A549 (cell line): ENCODE results near the gene ARHGAP12. TPM values are rescaled to one million over a fixed set of nuclear protein-coding genes. Genes with fewer than 3 reads are reported as not detected.

Experiments
- ATAC-seq, 2 experiments: fragments of 200-7000 bp in 1 of 2; fragments of >200 bp in 1 of 2; cut with Nextera tagmentation in 1 of 2; cut with Tn5 transposase in 1 of 2; 3 replicates each; pipeline versions ENCODE4 v1.8.0 to v1.9.1; 2018 to 2020; ENCODE audit warnings: mild to moderate bottlenecking in 1 of 2, moderate library complexity in 1 of 2
- CTCF ChIA-PET: fragments of 300-600 bp; sonication (Branson Sonifier 250); formaldehyde crosslinking; extraction: SDS; loops from one replicate; lab custom pipeline; 2021; ENCODE audit warnings: antibody characterized with exemption, inconsistent platforms; lab: Yijun Ruan, JAX
- POLR2A ChIA-PET: fragments of 350-600 bp; formaldehyde crosslinking; extraction: SDS; loops from one replicate; lab custom pipeline; 2021; ENCODE audit warnings: antibody characterized with exemption, inconsistent platforms; lab: Yijun Ruan, JAX
- DNase-seq, 2 experiments: peaks; one replicate each; pipeline versions ENCODE4 v3.0.0 to v3.0.0-alpha.2; 2011 to 2016; ENCODE audit warnings: low read depth in 1 of 2, low spot score in 1 of 2
- FAIRE-seq: peaks from 2 replicates; lab custom pipeline; 2011; peaks lifted over from hg19 to GRCh38; lab: Jason Lieb, UNC
- H3K27ac ChIP-seq, 2 experiments: fragments of >200 bp; sonication (Bioruptor Twin); formaldehyde crosslinking; 3 replicates each; pipeline ENCODE4 v1.5.1; 2016 to 2017
- H3K4me1 ChIP-seq: fragments of >200 bp; sonication (Bioruptor Twin); formaldehyde crosslinking; 3 replicates; pipeline ENCODE4 v1.6.1; 2016
- H3K4me2 ChIP-seq: fragments of >200 bp; sonication (Bioruptor Twin); formaldehyde crosslinking; 3 replicates; pipeline ENCODE4 v1.6.1; 2016
- H3K4me3 ChIP-seq: fragments of >200 bp; sonication (Bioruptor Twin); formaldehyde crosslinking; 3 replicates; pipeline ENCODE4 v1.5.1; 2016
- H3K9me3 ChIP-seq: fragments of >200 bp; sonication (Bioruptor Twin); formaldehyde crosslinking; 3 replicates; pipeline ENCODE4 v1.6.1; 2016
- BHLHE40 ChIP-seq: IDR thresholded peaks from 2 replicates; pipeline ENCODE4 v1.6.1; 2012; ENCODE audit warnings: low read depth, low read length, inconsistent platforms
- CEBPB ChIP-seq, 2 experiments: fragments of >200 bp in 1 of 2; sonication (Bioruptor Twin) in 1 of 2; formaldehyde crosslinking in 1 of 2; IDR thresholded peaks; 2 replicates each; pipeline ENCODE4 v1.6.1; 2012 to 2016
- CHD2 ChIP-seq: fragments of 150-350 bp; IDR thresholded peaks from 2 replicates; pipeline ENCODE4 v1.6.1; 2014; ENCODE audit warnings: low read length; ENCODE audit not compliant: partially characterized antibody
- CTCF ChIP-seq: fragments of >200 bp; sonication (Bioruptor Twin); formaldehyde crosslinking; IDR thresholded peaks from 3 replicates; pipeline ENCODE4 v1.5.1; 2016
- ELK1 ChIP-seq: fragments of 150-350 bp; IDR thresholded peaks from 2 replicates; pipeline ENCODE4 v1.6.1; 2014; ENCODE audit warnings: low read depth, mild to moderate bottlenecking, low read length
- EP300 ChIP-seq, 2 experiments: fragments of >200 bp; sonication (Bioruptor Twin); formaldehyde crosslinking; IDR thresholded peaks; 2 replicates in 1 of 2; 3 replicates in 1 of 2; pipeline ENCODE4 v1.6.1; 2016 to 2017
- FOSL2 ChIP-seq, 2 experiments: fragments of 450-650 bp in 1 of 2; fragments of >200 bp in 1 of 2; sonication (Bioruptor Twin) in 1 of 2; formaldehyde crosslinking; IDR thresholded peaks; 2 replicates each; pipeline versions ENCODE4 v1.5.0 to v1.6.1; 2016 to 2020; ENCODE audit warnings: mild to moderate bottlenecking in 1 of 2, moderate library complexity in 1 of 2
- GATA3 ChIP-seq: IDR thresholded peaks from 2 replicates; pipeline ENCODE4 v1.6.1; 2012; ENCODE audit warnings: borderline replicate concordance
- HOXB5 ChIP-seq: fragments of 250-450 bp; sonication (Bioruptor Pico); IDR thresholded peaks from 2 replicates; pipeline ENCODE4 v1.5.0; 2020; ENCODE audit warnings: mild to moderate bottlenecking, moderate library complexity
- JUN ChIP-seq, 2 experiments: fragments of >200 bp; sonication (Bioruptor Twin); formaldehyde crosslinking; IDR thresholded peaks; 2 replicates in 1 of 2; 3 replicates in 1 of 2; pipeline ENCODE4 v1.6.1; 2016 to 2017
- JUNB ChIP-seq: fragments of >200 bp; sonication (Bioruptor Twin); formaldehyde crosslinking; IDR thresholded peaks from 2 replicates; pipeline ENCODE4 v1.6.1; 2016
- KDM1A ChIP-seq: fragments of 200-600 bp; sonication (generic); IDR thresholded peaks from 2 replicates; pipeline ENCODE4 v1.6.1; 2016; ENCODE audit warnings: low read depth, mild to moderate bottlenecking
- KDM5A ChIP-seq: fragments of 200-600 bp; sonication (generic); IDR thresholded peaks from 2 replicates; pipeline ENCODE4 v1.6.1; 2016; ENCODE audit warnings: antibody characterized with exemption, mild to moderate bottlenecking
- MAX ChIP-seq: IDR thresholded peaks from 2 replicates; pipeline ENCODE4 v1.6.1; 2012
- MYC ChIP-seq: IDR thresholded peaks from 2 replicates; pipeline ENCODE4 v1.6.1; 2012; ENCODE audit warnings: mild to moderate bottlenecking, inconsistent platforms, low read length, improper control_type of control experiment, borderline replicate concordance
- POLR2AphosphoS2 ChIP-seq: conservative IDR thresholded peaks from 2 replicates; pipeline ENCODE4 v1.6.1; 2012; ENCODE audit warnings: low read length, improper control_type of control experiment, inconsistent platforms
- RAD21 ChIP-seq, 2 experiments: fragments of >200 bp in 1 of 2; sonication (Bioruptor Twin) in 1 of 2; formaldehyde crosslinking in 1 of 2; IDR thresholded peaks in 1 of 2; conservative IDR thresholded peaks in 1 of 2; 2 replicates in 1 of 2; 3 replicates in 1 of 2; pipeline ENCODE4 v1.6.1; 2012 to 2018; ENCODE audit warnings: inconsistent platforms in 1 of 2
- RFX5 ChIP-seq: fragments of 450-650 bp; IDR thresholded peaks from 2 replicates; pipeline ENCODE4 v1.7.1; 2014; ENCODE audit warnings: antibody characterized with exemption, mild to moderate bottlenecking, moderate library complexity
- SMC3 ChIP-seq: fragments of >200 bp; sonication (Bioruptor Twin); formaldehyde crosslinking; IDR thresholded peaks from 3 replicates; pipeline ENCODE4 v1.6.1; 2018; ENCODE audit warnings: inconsistent platforms
- USF2 ChIP-seq: fragments of 450-650 bp; IDR thresholded peaks from 2 replicates; pipeline ENCODE4 v1.6.1; 2014; ENCODE audit warnings: antibody characterized with exemption
- ZC3H11A ChIP-seq: fragments of 450-650 bp; IDR thresholded peaks from 2 replicates; pipeline ENCODE4 v1.6.1; 2014; ENCODE audit warnings: antibody characterized with exemption, mild to moderate bottlenecking
- WGBS: methylation state at CpG from one replicate; pipeline ENCODE4 v1.1.6; 2017; ENCODE audit errors: missing lambda C conversion rate; 5-methylcytosine and 5-hydroxymethylcytosine counted together
- polyA plus RNA-seq, 4 experiments: library from polyadenylated mRNA; depleted of rRNA in 3 of 4; stranded (reverse); fragments of >200 nt; fragmentation: RNase III in 1 of 4; extraction: RNeasy Plus Mini Kit Qiagen cat#74134 plus additional on column Dnase treatment in 1 of 4; gene quantifications; 2 replicates in 3 of 4; 3 replicates in 1 of 4; pipeline ENCODE4 v1.2.3, GENCODE V29; 2011 to 2017

The ARHGAP12 gene
- polyA plus RNA-seq, 2 of the 4 experiments (the other 2 are of a cell fraction) = 22.1 to 49.3 TPM

- peak overlapping the region; percentile 72 to 82 for H3K27ac ChIP-seq
- TF ChIP-seq HOXB5 (CRISPR knock-in tag) (peak; percentile 26; the same call in 1 of the 2 replicates), FOSL2 (IDR thresholded peaks at IDR 0.05) (0 out of 2 replicates have a peak, but pooled peaks have one; percentile 19), FOSL2 (CRISPR knock-in tag; IDR thresholded peaks at IDR 0.05) (peak; percentile 85), RAD21 (conservative IDR thresholded peaks at IDR 0.05 in 1 of 2, IDR thresholded peaks at IDR 0.05 in 1 of 2) (peak; percentile 93 to 97), JUN (IDR thresholded peaks at IDR 0.05) (peak; percentile 57 to 73; a peak in 3 of 5 replicates), SMC3 (peak; percentile 95), CTCF (peak; percentile 81), EP300 (IDR thresholded peaks at IDR 0.05) (peak in 1 of 2 experiments; percentile 45; a peak in 1 of 5 replicates), BHLHE40 (peak; percentile 60; the same call in 1 of the 2 replicates), MYC (no peak), MAX (peak; percentile 52; the same call in 1 of the 2 replicates), KDM5A (no peak), USF2 (no peak), CEBPB (IDR thresholded peaks at IDR 0.05) (peak; percentile 22 to 70; a peak in 3 of 4 replicates), GATA3 (peak; percentile 48; the same call in 1 of the 2 replicates), POLR2AphosphoS2 (no peak), JUNB (peak; percentile 57)
- ChIA-PET CTCF (interaction anchor here (0.6 to 11.3 kb wide), 28 partner anchors 9 to 1199 kb away, joined by 3 to 136 read pairs (median 4); partner anchors contain the start of gene ARHGAP12), POLR2A (interaction anchor here (0.7 to 1.5 kb wide), 3 partner anchors 17 to 85 kb away, joined by 3 to 9 read pairs (median 5); partner anchors contain the start of gene ARHGAP12)
- FAIRE-seq = peak; percentile 97
- peaks cover 67% of the 10 kb centered on the region for H3K4me1 ChIP-seq
- ATAC-seq = peak; percentile 88 to 91
- peak overlapping the region; percentile 62 for H3K4me2 ChIP-seq
- DNase-seq = peak; percentile 63 to 87
- no peak overlapping the region for H3K4me3 ChIP-seq
- WGBS = 28% methylated on average over 7 of the region's 7 CpGs
- H3K9me3 ChIP-seq = no peaks in the 10 kb centered on the region
These were observed 18.7 kb upstream of the ARHGAP12 start for GRCh38 chr10:31947144-31947926.

- TF ChIP-seq CHD2 = no peak
- no peak for TF ChIP-seq RFX5
- TF ChIP-seq USF2 = no peak
- TF ChIP-seq ZC3H11A = no peak
- no peak for TF ChIP-seq KDM1A
- no peak for TF ChIP-seq ELK1
- no peak for TF ChIP-seq SMC3
- TF ChIP-seq BHLHE40 = no peak
- Histone ChIP-seq H3K27ac (peak overlapping the region; percentile 83 to 92), H3K4me2 (peak overlapping the region; percentile 63), H3K9me3 (no peaks in the 10 kb centered on the region), H3K4me3 (no peak overlapping the region), H3K4me1 (peaks cover 72% of the 10 kb centered on the region)
- ATAC-seq (no peak), FAIRE-seq (no peak), DNase-seq (no peak)
- ChIA-PET POLR2A (interaction anchor here (1.3 kb wide), 1 partner anchor 16 kb away, joined by 5 read pairs; the partner anchor contains the start of gene ARHGAP12), CTCF (interaction anchor here (0.6 to 11.3 kb wide), 4 partner anchors 9 to 84 kb away, joined by 3 to 136 read pairs (median 3); no protein-coding TSS in a partner anchor)
- WGBS = 50% methylated on average over 1 of the region's 1 CpG
These were observed 16.8 kb upstream of the ARHGAP12 start for GRCh38 chr10:31945392-31945791.
